ENCODE results near the gene HK1. TPM values are rescaled to one million over a fixed set of nuclear protein-coding genes. Genes with fewer than 3 reads are reported as not detected.
A peak's percentile ranks its signal among the peaks of the same experiment; 100 is the strongest.
"Not testable (repeated sequence)": the region's sequence is repeated elsewhere in the genome, so short reads cannot be mapped to it uniquely, and the experiment has no call there.

HK1 gene
- total RNA-seq, 1 donor from 2014 or later = 133 TPM

GRCh38 chr10:69329721-69330178 lies 51.5 kb downstream of the HK1 start:
- ATAC-seq = no peak

- no peak for ATAC-seq
Observed at GRCh38 chr10:69331161-69331560, 52.9 kb downstream of the HK1 start.

GRCh38 chr10:69332278-69333010 lies 54.1 kb downstream of the HK1 start:
- ATAC-seq = peak; percentile 41

DNA sequence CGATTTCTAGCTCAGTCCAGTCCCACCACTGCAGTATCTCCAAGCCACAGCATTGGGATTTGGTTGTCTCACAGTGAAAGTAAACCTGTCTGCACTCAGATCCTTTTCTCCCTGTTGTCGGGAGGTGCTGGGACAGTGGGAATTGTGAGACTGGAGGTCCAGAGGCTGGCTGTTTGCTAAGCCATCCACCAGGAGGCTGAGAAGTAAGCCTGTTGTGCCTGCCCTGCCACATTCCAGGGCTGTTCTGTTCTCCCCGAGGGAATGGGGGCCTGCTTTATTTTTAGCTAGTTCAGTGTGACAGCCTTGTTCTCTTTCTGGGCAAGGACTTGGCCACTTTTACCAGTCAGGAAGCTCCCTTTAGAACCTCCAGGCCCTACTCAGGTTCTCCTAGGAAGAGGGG lies 54.9 kb downstream of the HK1 start:
- ATAC-seq = peak; percentile 63

DNA sequence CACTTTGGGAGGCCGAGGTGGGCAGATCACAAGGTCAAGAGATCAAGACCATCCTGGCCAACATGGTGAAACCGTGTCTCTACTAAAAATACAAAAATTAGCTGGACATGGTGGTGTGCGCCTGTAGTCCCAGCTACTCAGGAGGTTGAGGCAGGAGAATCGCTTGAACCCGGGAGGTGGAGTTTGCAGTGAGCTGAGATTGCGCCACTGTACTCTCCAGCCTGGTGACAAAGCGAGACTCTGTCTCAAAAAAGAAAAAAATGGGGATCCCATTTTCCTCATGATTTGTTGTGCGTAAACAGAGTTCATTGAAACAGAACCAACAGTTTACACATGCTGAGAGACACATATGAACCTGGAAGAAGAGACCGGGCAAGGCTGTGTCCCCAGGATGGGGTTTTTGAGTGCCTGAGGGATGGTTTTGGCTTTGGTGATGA lies 55.6 kb downstream of the HK1 start:
- ATAC-seq = not testable (repeated sequence)

- no peak for ATAC-seq
Observed at GRCh38 chr10:69334302-69335062, 56.2 kb downstream of the HK1 start.

- ATAC-seq = no peak
Observed at GRCh38 chr10:69335063-69335587, 56.8 kb downstream of the HK1 start.

DNA sequence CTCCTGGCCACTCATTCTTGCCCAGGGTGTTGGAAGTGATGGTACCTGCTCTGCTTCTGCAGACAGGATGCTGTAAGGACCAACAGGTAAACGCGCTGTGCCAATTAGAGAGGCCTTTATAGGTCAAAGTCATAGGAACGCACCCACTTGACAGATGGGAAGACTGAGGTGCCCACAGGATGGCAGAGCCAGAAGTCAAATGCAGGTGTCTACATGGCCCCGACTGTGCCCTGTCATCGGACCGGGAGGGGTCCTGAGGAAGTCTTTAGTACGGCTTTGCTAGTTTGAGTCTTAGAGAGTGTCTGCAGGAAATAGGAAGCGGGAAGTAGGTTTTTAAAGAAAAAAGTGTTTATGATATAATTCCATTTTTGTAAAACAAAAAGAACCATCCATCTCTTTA lies 57.3 kb downstream of the HK1 start:
- ATAC-seq = no peak

DNA sequence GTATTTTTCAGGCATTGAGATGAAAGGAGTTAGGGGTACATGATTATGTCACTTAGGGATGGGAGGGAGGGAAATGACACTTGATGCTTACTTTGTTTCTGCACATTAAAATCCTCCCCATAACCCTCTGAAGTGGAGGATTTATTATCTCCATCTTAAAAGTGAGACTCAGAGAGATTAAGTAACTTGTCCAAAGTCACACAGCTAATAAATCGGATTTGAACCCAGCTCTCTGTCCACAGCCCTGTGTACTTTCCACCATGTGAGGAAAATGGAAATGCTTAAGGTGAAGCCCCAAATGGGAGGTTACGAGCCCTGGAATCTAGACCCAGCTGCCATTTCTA lies 58.6 kb downstream of the HK1 start:
- no peak for ATAC-seq

DNA sequence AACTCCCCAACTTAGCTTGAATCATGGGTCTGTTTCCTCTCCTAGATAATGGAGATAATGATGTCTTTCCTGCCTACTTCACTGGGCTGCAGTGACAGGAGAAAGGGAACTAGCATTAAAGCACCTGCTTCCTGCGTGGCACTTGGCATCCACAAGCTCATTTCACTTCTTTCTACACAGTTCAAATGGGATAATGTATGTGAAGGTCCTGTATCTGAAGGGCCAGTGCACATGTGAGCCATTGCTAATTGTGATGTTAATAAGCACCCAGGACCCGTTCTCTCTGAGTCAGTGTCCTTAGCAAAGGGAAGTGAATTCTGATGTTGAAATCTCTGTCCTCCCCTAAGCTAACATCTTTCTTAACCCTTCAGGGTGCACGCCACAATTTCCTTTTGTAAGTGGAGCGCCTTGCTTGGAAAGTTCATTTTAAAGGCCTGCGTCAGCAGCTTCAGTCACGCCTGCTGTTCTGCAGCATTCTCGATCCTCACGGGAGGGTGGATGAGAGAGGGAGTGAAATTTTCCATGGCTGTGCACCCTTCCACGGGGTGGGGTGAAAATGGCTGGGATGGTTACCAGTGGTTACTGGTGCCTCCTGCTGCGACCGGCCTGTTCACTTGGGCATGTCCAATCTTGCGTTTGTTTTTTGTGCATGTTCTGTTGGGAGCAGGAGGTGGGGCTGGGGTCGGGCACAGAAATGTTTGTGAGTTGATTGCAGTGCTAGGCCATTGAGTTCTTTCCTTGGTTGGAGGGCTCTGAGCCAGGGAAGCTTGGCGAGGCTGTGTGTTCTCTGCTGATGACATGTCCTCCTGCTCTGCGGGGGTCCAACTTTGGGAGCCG lies 59.2 kb downstream of the HK1 start:
- ATAC-seq = peak; percentile 84

DNA sequence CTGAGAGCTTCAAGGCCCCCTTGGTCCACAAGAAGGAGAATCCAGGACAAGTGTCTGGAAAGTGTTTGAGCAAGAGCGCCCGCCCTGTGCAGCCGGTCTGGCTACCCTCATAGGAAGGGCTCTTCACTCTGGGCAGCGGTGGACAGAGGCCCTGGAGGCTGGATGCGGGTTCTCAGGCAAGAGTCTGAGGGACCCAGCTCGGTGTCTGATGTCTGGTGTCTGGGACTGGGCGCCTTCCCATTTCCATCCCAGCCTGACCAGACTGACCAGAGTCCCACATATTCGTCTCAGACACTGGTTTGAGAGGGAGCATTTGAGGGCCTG lies 59.8 kb downstream of the HK1 start:
- peak; percentile 1 for ATAC-seq

GRCh38 chr10:69338547-69339450 lies 60.5 kb downstream of the HK1 start:
- ATAC-seq = no peak

GRCh38 chr10:69340695-69341094 lies 62.4 kb downstream of the HK1 start:
- ATAC-seq = peak; percentile 41

DNA sequence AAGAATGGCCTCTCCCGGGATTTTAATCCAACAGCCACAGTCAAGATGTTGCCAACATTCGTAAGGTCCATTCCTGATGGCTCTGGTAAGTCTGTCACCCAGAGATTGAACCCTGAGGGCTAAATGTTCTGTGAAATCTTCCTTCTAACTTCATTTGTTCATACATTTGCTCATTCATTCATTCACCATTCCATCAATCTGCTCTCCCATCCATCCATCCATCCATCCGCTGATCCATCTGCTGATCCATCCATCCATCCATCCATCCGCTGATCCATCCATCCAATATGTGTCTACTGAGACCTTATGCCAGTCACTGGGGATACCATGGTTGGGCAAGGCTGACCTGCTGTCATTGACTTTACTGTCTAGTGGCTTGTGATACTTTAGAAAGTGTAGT lies 65.6 kb downstream of the HK1 start:
- no peak for ATAC-seq

DNA sequence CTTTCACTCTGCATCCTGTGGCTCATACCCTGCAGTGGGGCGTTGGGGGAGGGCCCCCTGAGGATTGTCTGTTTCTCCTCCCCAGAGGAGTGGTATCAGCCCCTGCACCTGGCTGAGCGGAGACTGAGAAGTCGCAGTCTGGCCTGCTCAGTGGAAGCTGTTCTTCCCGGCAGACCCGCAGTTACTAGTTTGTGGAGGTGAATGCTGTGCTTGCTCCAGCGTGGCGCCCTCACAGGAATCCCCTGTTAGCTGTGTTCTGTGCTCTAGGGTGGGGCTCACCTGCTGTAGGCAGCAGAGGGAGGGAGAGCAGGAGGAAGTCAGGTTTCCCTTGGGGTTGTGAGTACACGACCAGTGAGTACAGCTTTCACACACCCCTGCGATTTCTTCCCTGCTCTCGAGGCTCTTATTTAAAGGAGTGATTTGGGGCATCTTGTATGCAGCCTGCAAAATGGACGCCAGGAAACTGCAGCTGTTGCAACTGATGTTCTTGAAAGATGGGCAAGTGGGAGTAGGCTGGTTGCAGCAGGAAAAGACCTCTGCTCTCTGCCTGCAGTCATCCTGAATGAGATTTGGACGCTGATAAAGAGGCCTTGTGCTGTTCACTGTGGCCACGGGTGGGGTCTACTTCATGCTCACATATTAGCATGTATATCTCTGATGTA lies 66.4 kb downstream of the HK1 start:
- no peak for ATAC-seq

DNA sequence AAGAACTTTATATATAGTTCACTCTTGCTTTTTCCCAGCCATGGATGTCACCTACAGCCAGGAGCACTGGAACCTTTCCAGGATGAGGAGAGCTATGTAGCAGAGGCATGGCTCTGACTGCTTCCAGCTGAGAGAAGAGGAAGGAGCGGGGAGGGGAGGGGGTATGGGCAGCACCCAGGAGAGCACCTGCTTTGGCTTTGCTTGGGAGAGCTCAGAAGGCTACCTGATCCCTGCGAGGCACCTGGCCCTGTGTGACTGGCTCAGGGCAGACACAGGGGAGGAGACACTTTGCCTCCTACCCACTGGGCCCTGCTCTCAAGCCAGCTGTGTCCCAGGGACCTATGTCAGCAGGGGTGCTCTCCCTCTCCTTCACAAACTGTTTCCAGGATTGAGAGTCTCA lies 67.1 kb downstream of the HK1 start:
- ATAC-seq = no peak

GRCh38 chr10:69345890-69346474 lies 67.7 kb downstream of the HK1 start:
- ATAC-seq = no peak

- ATAC-seq = no peak
Observed at GRCh38 chr10:69346776-69347175, 68.5 kb downstream of the HK1 start.

- ATAC-seq = peak; percentile 94
Observed at GRCh38 chr10:69348816-69349541, 70.7 kb downstream of the HK1 start.

DNA sequence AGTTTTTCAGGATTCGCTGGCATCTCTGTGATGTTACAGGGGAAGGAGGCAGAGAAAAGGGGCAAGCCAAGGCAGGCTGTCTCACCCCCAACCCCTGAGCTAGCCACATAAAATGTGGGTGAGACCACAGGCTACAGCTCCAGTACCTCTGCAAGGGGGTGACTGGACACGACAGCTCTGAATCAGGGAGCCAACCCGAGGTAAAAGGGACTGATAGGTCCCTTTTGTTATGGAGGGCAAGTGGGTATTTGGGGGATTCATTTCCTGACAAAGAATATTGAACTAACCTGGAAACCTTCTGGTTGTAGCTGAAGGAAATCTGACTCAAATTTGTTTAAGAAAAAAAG lies 71.2 kb downstream of the HK1 start:
- ATAC-seq = no peak
